Stimulated activated CD8-positive, alpha-beta memory T cell treated with anti-CD3 and anti-CD28 coated beads, Interleukin-7, amount 100 ng/mL, for 48 hours (primary cell): ENCODE results near the gene WDR82.

Source experiments
- DNase-seq, 2 donors: peaks; one replicate each; pipeline ENCODE4 v3.0.0-alpha.2; 2020; ENCODE audit warnings: low read depth in 1 of 2; ENCODE audit errors: extremely low read depth in 1 of 2

WDR82 gene

GRCh38 chr3:52257911-52258310, 20.5 kb downstream of the WDR82 start:
- no peak for DNase-seq

- no peak for DNase-seq
Observed at GRCh38 chr3:52256622-52257021, 21.8 kb downstream of the WDR82 start.

- no peak for DNase-seq
Observed at GRCh38 chr3:52256159-52256558, 22.3 kb downstream of the WDR82 start.

DNA sequence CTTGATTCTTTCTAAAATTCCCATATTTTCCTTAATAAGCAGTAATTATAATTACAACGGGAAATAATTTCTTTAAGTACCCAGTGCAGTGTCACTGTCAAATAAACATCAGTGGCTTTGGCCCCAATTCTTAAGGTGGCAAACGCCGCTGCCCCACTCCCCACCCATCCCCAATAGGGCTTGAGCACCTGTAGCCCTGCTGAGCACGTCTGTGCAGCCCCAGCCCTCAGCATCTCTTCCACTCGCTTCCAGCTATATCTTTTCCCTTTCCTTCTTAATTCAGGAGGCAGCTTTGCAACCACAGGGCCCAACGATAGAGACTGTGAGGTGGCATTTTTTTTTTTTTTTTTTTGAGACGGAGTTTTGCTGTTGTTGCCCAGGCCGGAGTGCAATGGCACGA, 23.8 kb downstream of the WDR82 start:
- DNase-seq: no peak

DNA sequence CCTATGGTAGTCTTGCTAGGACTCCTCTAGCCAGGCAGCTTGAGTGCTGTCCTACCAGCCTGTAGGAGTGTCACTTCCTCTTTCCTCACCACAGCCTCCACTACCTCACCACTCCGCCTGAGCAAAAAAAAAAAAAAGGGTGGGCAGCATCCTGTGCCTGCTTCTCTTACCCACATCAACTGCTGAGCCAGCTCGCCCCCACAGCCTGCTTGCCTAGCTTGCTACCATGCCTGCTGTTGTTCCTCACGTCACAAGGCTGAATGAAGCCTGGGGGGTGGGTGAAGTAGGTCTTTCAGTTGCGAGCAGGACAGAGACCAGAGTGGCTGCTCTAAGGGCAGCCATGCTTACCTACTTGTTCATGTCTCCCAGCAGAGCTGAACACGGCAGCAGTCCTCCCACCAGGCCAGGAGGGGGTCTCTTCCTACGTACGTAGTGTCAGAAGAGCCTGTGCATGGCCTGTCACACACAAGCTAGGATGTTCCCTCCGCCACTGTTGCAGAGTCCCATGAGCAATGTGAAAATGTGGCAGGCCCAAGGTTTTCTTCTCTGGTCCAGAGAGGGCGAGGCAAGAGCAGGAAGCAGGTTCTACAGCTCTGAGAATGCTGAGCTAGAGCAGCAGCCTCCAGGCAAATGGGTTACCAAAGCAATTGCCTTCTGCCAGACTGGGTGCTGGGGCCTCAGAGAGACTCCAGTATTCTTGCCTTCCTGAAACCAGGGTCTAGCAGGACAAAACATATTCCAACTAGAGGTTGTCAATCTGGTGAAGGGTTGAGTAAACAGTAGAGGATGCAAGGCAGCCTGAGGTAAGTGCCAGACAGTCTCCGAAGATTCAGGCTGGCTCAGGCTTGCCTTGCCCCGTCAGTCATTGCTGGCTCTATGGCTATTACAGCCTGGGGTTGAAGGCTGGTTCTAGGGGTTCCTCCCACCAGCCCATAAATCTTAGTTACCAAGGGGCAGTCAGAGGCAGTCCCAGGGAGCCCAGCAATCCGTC, 24.8 kb downstream of the WDR82 start:
- DNase-seq: peak in 1 of 2 donors; percentile 88

DNA sequence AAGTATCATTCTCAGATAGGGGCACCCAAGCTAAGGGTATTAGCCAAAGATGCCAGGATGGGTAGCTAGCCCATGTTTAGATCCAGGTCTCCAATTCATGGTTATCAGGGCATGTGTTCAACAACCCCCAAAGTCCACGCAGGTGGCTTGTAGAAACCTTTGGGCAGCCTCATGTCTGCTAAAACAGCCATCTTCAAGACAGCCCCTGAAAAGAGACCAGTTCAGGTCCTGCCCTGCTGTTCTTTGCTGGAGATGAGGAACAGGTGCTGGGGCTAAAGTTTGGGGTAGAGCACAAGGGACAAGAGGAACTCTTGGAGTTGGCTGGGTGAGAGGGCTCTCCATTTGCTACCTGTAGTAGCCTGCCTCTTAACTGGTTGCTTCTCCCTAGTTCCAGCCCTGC, 28.3 kb downstream of the WDR82 start:
- DNase-seq: no peak

DNA sequence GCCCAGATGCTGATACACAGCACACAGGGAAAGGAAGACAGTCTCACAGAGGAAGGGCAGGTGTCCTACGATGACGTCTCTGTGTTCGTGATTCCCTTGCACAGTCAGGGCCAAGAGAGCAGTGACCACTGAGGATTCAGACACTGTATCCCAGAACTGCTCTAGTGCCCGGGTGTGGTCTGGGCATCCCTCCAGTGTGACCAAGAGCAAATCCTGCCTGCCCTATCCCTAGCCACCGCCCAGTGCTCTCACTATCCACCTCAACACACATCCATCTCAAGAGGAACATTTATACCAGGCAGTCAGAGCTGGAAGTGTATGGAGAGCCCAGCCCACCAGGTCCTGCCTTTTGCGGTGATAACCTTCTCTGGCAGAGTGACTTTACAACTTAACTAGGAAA, 28.8 kb downstream of the WDR82 start:
- DNase-seq: no peak

GRCh38 chr3:52248816-52249547, 29.5 kb downstream of the WDR82 start:
- DNase-seq: no peak

GRCh38 chr3:52248165-52248541, 30.3 kb downstream of the WDR82 start:
- no peak for DNase-seq

DNA sequence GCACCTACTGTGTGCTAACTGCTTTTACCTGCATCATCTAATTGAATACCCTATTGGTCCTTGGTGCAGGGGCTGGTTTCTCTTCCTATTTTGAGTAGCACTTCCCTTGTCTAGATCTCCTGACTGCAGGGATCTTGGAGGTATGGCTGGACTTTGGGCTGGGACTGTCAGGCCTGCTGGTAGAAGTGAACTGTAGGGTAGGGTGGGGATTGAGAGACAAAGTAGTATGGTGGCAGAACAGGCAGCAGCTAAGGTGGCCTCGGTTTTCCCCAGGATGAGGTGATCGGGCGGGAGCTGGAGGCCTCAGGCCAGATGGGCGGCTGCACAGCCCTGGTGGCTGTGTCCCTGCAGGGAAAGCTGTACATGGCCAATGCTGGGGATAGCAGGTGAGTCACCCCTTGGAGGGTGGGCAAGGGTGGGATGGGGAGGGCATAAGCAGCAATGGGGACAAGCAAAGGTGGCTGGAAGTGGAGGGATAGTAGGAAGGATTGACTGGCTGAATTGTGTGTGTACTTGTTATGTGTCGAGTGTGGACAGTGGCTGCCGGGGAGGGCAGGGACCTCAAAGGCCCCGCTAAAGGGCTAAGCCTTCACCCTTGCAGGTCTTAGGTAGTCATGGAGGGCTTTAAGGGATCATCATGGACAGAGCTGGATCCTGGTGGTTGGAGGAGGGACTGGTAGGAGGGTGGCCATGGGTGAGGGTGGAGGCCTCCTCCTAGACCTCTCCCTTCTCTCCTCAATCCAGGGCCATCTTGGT, 30.9 kb downstream of the WDR82 start:
- DNase-seq: no peak

GRCh38 chr3:52246728-52247408, 31.6 kb downstream of the WDR82 start:
- DNase-seq: no peak

DNA sequence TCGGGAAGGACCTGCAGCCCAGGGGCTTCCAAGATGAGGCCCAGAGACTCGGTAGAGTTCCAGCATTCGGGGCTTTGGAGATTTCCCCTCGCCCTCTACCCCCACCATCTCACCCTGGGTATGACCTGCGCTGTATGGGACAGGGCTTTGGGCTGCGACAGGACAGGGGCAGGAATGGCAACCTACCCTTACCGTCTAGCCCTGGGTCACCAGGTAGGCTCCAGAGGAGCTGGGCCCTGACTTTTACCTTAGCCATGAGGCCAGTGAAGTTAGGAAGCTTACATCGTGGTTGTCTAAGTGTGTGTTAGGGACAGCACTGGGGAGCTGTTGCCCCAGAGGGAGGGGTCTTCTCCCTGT, 32.2 kb downstream of the WDR82 start:
- no peak for DNase-seq

DNA sequence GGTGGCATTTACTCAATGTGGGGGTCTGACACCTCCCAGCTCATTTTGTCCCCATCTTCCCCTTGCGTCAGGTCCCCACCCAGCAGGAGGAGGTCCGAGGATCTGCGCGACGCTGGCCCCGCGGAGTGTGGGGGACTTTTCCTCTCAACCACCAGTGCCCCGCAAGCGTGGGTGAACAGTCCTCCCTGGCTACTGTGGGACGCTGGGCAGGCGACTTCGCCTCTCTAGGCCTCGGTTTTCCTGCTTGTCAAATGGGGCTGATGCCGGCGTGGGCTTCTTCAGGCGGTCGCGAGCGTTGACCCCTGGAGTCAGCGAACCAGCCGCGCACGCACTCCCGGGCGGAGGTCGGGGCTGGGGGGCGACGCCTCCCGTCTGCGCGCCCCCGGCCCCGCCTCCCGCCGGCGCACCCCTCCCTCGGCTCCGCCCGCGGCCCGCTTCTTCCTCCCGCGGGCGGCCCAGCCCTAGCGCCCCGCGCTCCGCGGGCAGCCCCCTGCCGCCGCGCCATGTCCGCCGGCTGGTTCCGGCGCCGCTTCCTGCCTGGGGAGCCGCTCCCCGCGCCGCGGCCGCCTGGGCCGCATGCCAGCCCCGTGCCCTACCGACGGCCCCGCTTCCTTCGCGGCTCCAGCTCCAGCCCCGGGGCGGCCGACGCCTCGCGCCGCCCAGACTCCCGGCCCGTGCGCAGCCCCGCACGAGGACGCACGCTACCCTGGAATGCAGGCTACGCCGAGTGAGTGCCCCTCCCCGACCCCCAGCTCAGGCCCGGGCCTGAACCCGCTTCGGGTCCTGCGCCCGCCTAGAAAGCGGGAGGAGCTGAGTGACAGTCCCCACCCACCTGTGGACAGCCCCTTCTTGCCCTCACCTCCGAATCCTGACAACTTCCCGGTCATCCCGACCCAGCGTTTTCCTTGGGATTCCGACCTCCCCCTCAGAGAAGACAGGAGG, 32.9 kb downstream of the WDR82 start, which contains the start of gene PPM1M:
Gene PPM1M, plus strand, starts transcription at position 438 of the 942 bp plus-strand sequence. Its CDS starts 66 bp downstream, at position 504.
- no peak for DNase-seq

DNA sequence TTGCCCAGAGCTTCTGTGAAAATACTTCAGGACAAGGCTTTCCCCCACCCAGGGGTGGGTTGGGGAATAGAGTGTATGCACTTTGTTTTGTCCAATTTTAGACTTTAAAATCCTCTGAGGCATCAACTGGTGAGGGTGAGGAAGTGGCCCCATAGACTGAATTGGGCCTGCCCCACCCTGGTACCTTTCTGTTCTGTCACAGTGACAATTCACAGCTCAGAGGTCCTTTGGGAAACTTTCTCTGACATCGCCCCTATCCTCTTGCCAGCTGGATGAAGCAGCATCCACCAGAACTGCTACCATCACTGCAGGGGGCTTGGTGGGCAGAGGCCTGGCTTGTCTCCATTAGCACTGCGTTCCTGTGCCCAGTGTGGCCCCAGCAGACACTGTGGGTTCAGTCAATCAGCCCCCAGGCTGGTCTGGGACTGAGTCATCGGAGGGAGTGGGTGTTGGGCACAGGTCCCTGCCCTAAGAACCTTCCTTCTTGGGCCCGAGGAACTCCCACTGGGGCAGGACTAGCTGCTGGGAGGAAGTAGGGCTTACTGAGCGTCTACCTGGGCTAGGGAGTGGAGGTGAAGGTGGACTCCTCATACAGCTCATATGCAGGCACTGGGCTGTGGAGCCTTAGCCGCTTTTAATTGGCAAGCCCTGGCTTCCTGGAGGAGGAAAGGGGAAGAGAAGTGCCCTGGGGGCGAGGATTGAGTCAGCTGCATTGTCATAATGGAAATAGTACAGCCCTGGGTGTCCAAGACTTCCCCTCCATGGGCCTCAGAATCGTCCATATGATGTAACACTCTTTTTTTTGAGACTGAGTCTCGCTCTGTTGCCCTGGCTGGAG, 34.4 kb downstream of the WDR82 start:
- DNase-seq: peak in 1 of 2 donors; percentile 54

DNA sequence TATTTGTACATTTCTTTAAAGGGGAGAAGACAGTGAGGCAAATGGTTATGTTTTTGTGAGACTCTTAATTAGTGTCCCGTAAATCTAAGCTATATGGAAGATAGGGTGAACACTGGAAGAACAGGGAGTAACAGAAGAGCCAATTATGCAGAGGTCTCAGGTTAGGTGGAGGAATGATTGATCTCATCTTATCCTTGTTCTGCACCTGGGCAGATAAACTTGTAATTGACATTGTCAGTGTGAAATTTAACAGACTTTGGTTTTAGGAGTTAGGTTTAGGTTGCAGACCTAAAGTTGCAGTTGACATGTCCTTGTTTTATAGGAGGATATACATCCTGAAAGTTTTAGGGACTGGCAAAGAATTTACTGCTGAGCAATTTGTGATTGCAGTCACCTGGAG, 36.4 kb downstream of the WDR82 start:
- no peak for DNase-seq

DNA sequence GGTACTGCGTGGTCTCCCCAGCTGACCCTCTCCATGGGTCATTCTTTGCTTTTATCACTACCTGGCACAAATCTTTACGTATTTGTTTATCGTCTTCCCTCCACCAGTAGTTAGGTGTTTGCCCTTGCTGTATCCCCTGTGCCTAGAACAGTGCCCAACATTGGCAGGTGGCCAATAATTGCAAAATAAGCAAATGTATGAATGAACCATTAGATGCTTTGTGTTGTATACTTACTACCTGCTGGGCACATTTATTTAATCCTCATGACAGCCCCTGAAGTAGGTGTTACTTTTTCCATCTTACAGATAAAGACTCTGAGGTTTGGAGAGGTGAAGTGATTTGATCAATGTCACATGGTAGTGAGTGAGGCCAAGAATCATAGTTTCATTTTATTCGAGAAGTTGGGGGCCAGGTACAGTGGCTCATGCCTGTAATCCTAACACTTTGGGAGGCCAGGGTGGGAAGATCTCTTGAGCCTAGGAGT, 37.5 kb downstream of the WDR82 start:
- DNase-seq: no peak

DNA sequence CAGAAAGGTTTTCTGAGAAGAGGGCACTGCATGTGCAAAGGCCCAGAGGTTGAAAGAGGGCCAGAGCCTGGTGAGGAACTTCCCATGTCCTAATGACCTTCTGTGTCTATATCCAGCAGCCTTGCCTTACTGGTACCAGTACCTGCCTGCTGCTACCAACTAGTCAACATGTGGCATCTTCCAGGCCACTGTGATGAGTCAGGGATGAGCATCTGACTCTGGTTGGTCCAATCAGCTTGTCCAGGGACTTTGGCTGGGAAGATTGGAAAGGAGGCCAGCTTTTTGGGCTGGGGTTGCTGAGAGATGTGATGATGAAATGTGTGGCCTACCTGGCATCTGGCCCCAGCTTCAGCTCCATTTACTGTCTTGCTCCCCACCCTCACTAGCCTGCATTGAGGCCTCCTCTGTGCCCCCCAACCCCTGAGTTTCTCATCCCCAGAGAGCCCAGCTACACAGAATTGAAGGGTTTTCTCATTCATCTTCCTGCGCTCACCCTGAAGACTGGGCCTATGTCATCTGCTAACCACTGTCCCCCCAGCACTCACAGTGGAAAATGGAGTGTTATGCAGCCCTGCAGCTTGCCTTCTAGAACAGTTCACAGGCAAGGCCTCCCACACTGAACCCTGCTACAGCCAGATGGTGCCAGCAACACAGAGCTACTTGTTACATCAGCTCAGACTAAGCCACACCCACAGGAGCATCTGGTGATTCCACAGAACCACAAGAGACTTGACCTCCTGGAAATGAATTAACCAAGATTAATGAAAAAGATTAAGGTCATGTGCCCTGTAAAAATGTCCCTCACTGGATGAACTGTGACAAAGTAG, 38.2 kb downstream of the WDR82 start:
- DNase-seq: peak in 1 of 2 donors; percentile 68
